Activated CD8-positive, alpha-beta T cell treated with anti-CD3 and anti-CD28 coated beads for 36 hours (primary cell): ENCODE data around the gene SSBP3. TPM values are rescaled to one million over a fixed set of nuclear protein-coding genes. Genes with fewer than 3 reads are reported as not detected.
A peak's percentile ranks its signal among the peaks of the same experiment; 100 is the strongest.

Experiments
- ATAC-seq: fragments of 200-7000 bp; cut with Tn5 transposase; one replicate; pipeline ENCODE4 v1.10.0; 2021; ENCODE audit warnings: mild to moderate bottlenecking, moderate library complexity
- CTCF ChIA-PET: fragments of 350-600 bp; sonication (Branson Sonifier 250); formaldehyde crosslinking; loops from one replicate; lab custom pipeline; 2021; ENCODE audit warnings: antibody characterized with exemption; lab: Charles Lee
- POLR2A ChIA-PET: fragments of 350-600 bp; sonication (Branson Sonifier 250); formaldehyde crosslinking; loops from one replicate; lab custom pipeline; 2021; ENCODE audit warnings: antibody characterized with exemption; lab: Charles Lee
- DNase-seq: peaks from one replicate; pipeline ENCODE4 v3.0.0-alpha.2; 2020
- H3K27ac Mint-ChIP-seq: one replicate; pipeline ENCODE4 v1.8.0; 2021; ENCODE audit warnings: mild to moderate bottlenecking, mixed read lengths
- H3K27me3 Mint-ChIP-seq: one replicate; pipeline ENCODE4 v1.8.0; 2021; ENCODE audit warnings: mixed read lengths
- H3K36me3 Mint-ChIP-seq: one replicate; pipeline ENCODE4 v1.8.0; 2021; ENCODE audit warnings: low read depth, mixed read lengths
- H3K4me1 Mint-ChIP-seq: one replicate; pipeline ENCODE4 v1.8.0; 2021; ENCODE audit warnings: low read depth, mixed read lengths
- H3K4me3 Mint-ChIP-seq: one replicate; pipeline ENCODE4 v1.8.0; 2021; ENCODE audit warnings: mild to moderate bottlenecking, moderate library complexity, mixed read lengths
- H3K9me3 Mint-ChIP-seq: one replicate; pipeline ENCODE4 v1.8.0; 2021; ENCODE audit warnings: mixed read lengths
- CTCF ChIP-seq: fragments of 200-600 bp; IDR thresholded peaks from one replicate; pipeline ENCODE4 v1.8.0; 2022; ENCODE audit warnings: antibody characterized with exemption, mild to moderate bottlenecking
- intact Hi-C: fragments of 100-400 bp; cut with micrococcal nuclease; formaldehyde crosslinking; loops from one replicate; pipeline ENCODE4 v1.10.0; 2022
- total RNA-seq, 2 experiments: library from RNA; stranded (reverse); gene quantifications; one replicate each; pipeline ENCODE4 v1.2.3, GENCODE V29; 2021

Gene SSBP3
- total RNA-seq, 2 experiments from 2014 or later = 62.6 to 67.8 TPM

- no peak for ATAC-seq
- H3K36me3 Mint-ChIP-seq = no peaks in the 10 kb centered on the region
- DNase-seq = no peak
- intact Hi-C loops = no loop called here
- H3K4me1 Mint-ChIP-seq = no peaks in the 10 kb centered on the region
- H3K4me3 Mint-ChIP-seq = no peak overlapping the region
- TF ChIP-seq CTCF = no peak
- H3K9me3 Mint-ChIP-seq = no peaks in the 10 kb centered on the region
- POLR2A ChIA-PET = no interaction called here
- no peaks in the 10 kb centered on the region for H3K27me3 Mint-ChIP-seq
- CTCF ChIA-PET = no interaction called here
- H3K27ac Mint-ChIP-seq = peak overlapping the region; percentile 8
Measured at GRCh38 chr1:54257346-54257620, 148.9 kb downstream of the SSBP3 start.

GRCh38 chr1:54256522-54257345 lies 149.5 kb downstream of the SSBP3 start:
- Mint-ChIP-seq H3K4me1 (no peaks in the 10 kb centered on the region), H3K4me3 (no peak overlapping the region), H3K9me3 (no peaks in the 10 kb centered on the region), H3K27ac (peak overlapping the region; percentile 8), H3K27me3 (no peaks in the 10 kb centered on the region), H3K36me3 (no peaks in the 10 kb centered on the region)
- no peak for TF ChIP-seq CTCF
- CTCF ChIA-PET = interaction anchor here (0.6 kb wide), 1 partner anchor 75 kb away, joined by 3 read pairs; no protein-coding TSS in a partner anchor
- POLR2A ChIA-PET = no interaction called here
- no peak for DNase-seq
- intact Hi-C loops = no loop called here
- ATAC-seq = no peak

GRCh38 chr1:54255026-54255702 lies 151.0 kb downstream of the SSBP3 start:
- no peaks in the 10 kb centered on the region for H3K27me3 Mint-ChIP-seq
- ChIA-PET POLR2A (interaction anchor here (1.6 kb wide), 1 partner anchor 56 kb away, joined by 5 read pairs; the partner anchor contains the start of genes CYB5RL and MRPL37), CTCF (no interaction called here)
- no peak overlapping the region for H3K4me3 Mint-ChIP-seq
- ATAC-seq (no peak), DNase-seq (no peak)
- no peak overlapping the region for H3K27ac Mint-ChIP-seq
- no peaks in the 10 kb centered on the region for H3K4me1 Mint-ChIP-seq
- no peak for TF ChIP-seq CTCF
- no peaks in the 10 kb centered on the region for H3K9me3 Mint-ChIP-seq
- intact Hi-C loops = no loop called here
- no peaks in the 10 kb centered on the region for H3K36me3 Mint-ChIP-seq

- CTCF ChIA-PET = interaction anchor here (1.0 kb wide), 1 partner anchor 236 kb away, joined by 3 read pairs; no protein-coding TSS in a partner anchor
- Mint-ChIP-seq H3K27me3 (no peaks in the 10 kb centered on the region), H3K9me3 (no peaks in the 10 kb centered on the region), H3K4me1 (no peaks in the 10 kb centered on the region), H3K4me3 (no peak overlapping the region), H3K36me3 (peaks cover 1% of the 10 kb centered on the region), H3K27ac (no peak overlapping the region)
- TF ChIP-seq CTCF = no peak
- intact Hi-C loops = no loop called here
- POLR2A ChIA-PET = interaction anchor here (1.6 kb wide), 1 partner anchor 54 kb away, joined by 5 read pairs; the partner anchor contains the start of genes CYB5RL and MRPL37
- no peak for DNase-seq
- ATAC-seq = no peak
Measured at GRCh38 chr1:54254055-54254454, 152.1 kb downstream of the SSBP3 start.

GRCh38 chr1:54253480-54253879 lies 152.7 kb downstream of the SSBP3 start:
- ATAC-seq (peak; percentile 42), DNase-seq (no peak)
- Mint-ChIP-seq H3K27me3 (no peaks in the 10 kb centered on the region), H3K4me1 (no peaks in the 10 kb centered on the region), H3K36me3 (peaks cover 1% of the 10 kb centered on the region), H3K27ac (no peak overlapping the region), H3K9me3 (no peaks in the 10 kb centered on the region), H3K4me3 (no peak overlapping the region)
- intact Hi-C loops = no loop called here
- no peak for TF ChIP-seq CTCF
- ChIA-PET POLR2A (interaction anchor here (1.6 kb wide), 1 partner anchor 54 kb away, joined by 5 read pairs; the partner anchor contains the start of genes CYB5RL and MRPL37), CTCF (interaction anchor here (1.0 kb wide), 1 partner anchor 236 kb away, joined by 3 read pairs; no protein-coding TSS in a partner anchor)
